Neural crest cell (in vitro differentiated cells): ENCODE measurements around the gene SH3RF3. TPM values are rescaled to one million over a fixed set of nuclear protein-coding genes. Genes with fewer than 3 reads are reported as not detected.

ENCODE experiments used
- DNase-seq: peaks from one replicate; pipeline ENCODE4 v3.0.0; 2021; ENCODE audit warnings: low read depth, mixed read lengths, low spot score
- H3K27ac Mint-ChIP-seq: one replicate; pipeline ENCODE4 v1.8.0; 2021; ENCODE audit warnings: mild to moderate bottlenecking, mixed read lengths; ENCODE audit not compliant: unreplicated experiment
- H3K27me3 Mint-ChIP-seq: 2 replicates; pipeline ENCODE4 v1.8.0; 2021; ENCODE audit warnings: low read depth, mild to moderate bottlenecking, mixed read lengths
- H3K36me3 Mint-ChIP-seq: 2 replicates; pipeline ENCODE4 v1.8.0; 2021; ENCODE audit warnings: low read depth, mild to moderate bottlenecking, mixed read lengths
- H3K4me1 Mint-ChIP-seq: 2 replicates; pipeline ENCODE4 v1.8.0; 2021; ENCODE audit warnings: mixed read lengths
- H3K4me3 Mint-ChIP-seq: one replicate; pipeline ENCODE4 v1.8.0; 2021; ENCODE audit warnings: mild to moderate bottlenecking, mixed read lengths
- H3K9me3 Mint-ChIP-seq: 2 replicates; pipeline ENCODE4 v1.8.0; 2021; ENCODE audit warnings: mixed read lengths
- CTCF ChIP-seq: fragments of 200-600 bp; sonication (generic); conservative IDR thresholded peaks from 2 replicates; pipeline ENCODE4 v1.5.0; 2021; ENCODE audit warnings: antibody characterized with exemption, mild to moderate bottlenecking
- total RNA-seq: library from RNA; stranded (reverse); gene quantifications from 2 replicates; pipeline ENCODE4 v1.2.1, GENCODE V29; 2021

Gene SH3RF3
- total RNA-seq, 1 donor from 2014 or later, result 0.70 TPM

GRCh38 chr2:109139002-109139401 is 10.0 kb downstream of the SH3RF3 start:
- Mint-ChIP-seq H3K9me3 (no peaks in the 10 kb centered on the region), H3K4me1 (peaks cover 10% of the 10 kb centered on the region), H3K27me3 (peaks cover 29% of the 10 kb centered on the region), H3K36me3 (no peaks in the 10 kb centered on the region), H3K27ac (no peak overlapping the region), H3K4me3 (no peak overlapping the region)
- no peak for DNase-seq
- TF ChIP-seq CTCF, result no peak

- no peak overlapping the region for H3K4me3 Mint-ChIP-seq
- no peak for TF ChIP-seq CTCF
- H3K27me3 Mint-ChIP-seq, result peaks cover 22% of the 10 kb centered on the region
- no peaks in the 10 kb centered on the region for H3K36me3 Mint-ChIP-seq
- DNase-seq, result no peak
- no peak overlapping the region for H3K27ac Mint-ChIP-seq
- H3K9me3 Mint-ChIP-seq, result no peaks in the 10 kb centered on the region
- H3K4me1 Mint-ChIP-seq, result peaks cover 10% of the 10 kb centered on the region
Measured at GRCh38 chr2:109139865-109140396, 10.9 kb downstream of the SH3RF3 start.

GRCh38 chr2:109141006-109141600 is 12.1 kb downstream of the SH3RF3 start:
- H3K36me3 Mint-ChIP-seq, result no peaks in the 10 kb centered on the region
- peaks cover 13% of the 10 kb centered on the region for H3K27me3 Mint-ChIP-seq
- no peak overlapping the region for H3K27ac Mint-ChIP-seq
- no peak for TF ChIP-seq CTCF
- H3K4me3 Mint-ChIP-seq, result no peak overlapping the region
- H3K4me1 Mint-ChIP-seq, result peaks cover under 1% of the 10 kb centered on the region
- H3K9me3 Mint-ChIP-seq, result no peaks in the 10 kb centered on the region
- DNase-seq, result no peak

GRCh38 chr2:109141727-109142283 is 12.8 kb downstream of the SH3RF3 start:
- H3K27ac Mint-ChIP-seq, result no peak overlapping the region
- no peaks in the 10 kb centered on the region for H3K4me1 Mint-ChIP-seq
- DNase-seq, result no peak
- no peaks in the 10 kb centered on the region for H3K36me3 Mint-ChIP-seq
- H3K4me3 Mint-ChIP-seq, result no peak overlapping the region
- no peaks in the 10 kb centered on the region for H3K9me3 Mint-ChIP-seq
- H3K27me3 Mint-ChIP-seq, result peaks cover 10% of the 10 kb centered on the region
- TF ChIP-seq CTCF, result no peak

GRCh38 chr2:109142416-109143210 is 13.6 kb downstream of the SH3RF3 start:
- no peak for DNase-seq
- H3K4me1 Mint-ChIP-seq, result no peaks in the 10 kb centered on the region
- H3K9me3 Mint-ChIP-seq, result no peaks in the 10 kb centered on the region
- no peaks in the 10 kb centered on the region for H3K36me3 Mint-ChIP-seq
- no peak overlapping the region for H3K4me3 Mint-ChIP-seq
- H3K27me3 Mint-ChIP-seq, result peaks cover 5% of the 10 kb centered on the region
- TF ChIP-seq CTCF, result no peak
- H3K27ac Mint-ChIP-seq, result peak overlapping the region; percentile 23
